Measurements from ENCODE around the gene NRXN3. TPM values are rescaled to one million over a fixed set of nuclear protein-coding genes. Genes with fewer than 3 reads are reported as not detected.

Gene NRXN3
- total RNA-seq, 1 experiment from 2014 or later, result not detected

GRCh38 chr14:79413734-79414428, 1243.7 kb downstream of the NRXN3 start:
- Histone ChIP-seq H3K9ac (ENCODE audit: low read length) (no peak overlapping the region), H4K20me1 (ENCODE audit: insufficient read depth) (no peaks in the 10 kb centered on the region), H3K36me3 (ENCODE audit: control insufficient read depth in 1 of 2, insufficient read depth in 2 of 2, low read length in 2 of 2) (no peaks in the 10 kb centered on the region), H3K27ac (ENCODE audit: low read depth, low read length) (no peak overlapping the region), H2AFZ (ENCODE audit: low read depth, low read length, poor library complexity, severe bottlenecking) (no peak overlapping the region), H3K9me3 (ENCODE audit: control insufficient read depth in 1 of 2, insufficient read depth in 1 of 2, low read depth in 1 of 2, low read length in 2 of 2) (peaks cover 8 to 16% of the 10 kb centered on the region in 2 experiments; a peak in 2 of 4 replicates), H3K4me3 (replicated peaks in 1 of 2; ENCODE audit: low read depth in 1 of 2, low read length in 2 of 2) (no peak overlapping the region), H3K4me2 (ENCODE audit: low read length) (no peak overlapping the region), H3K79me2 (ENCODE audit: insufficient read depth, low read length) (no peaks in the 10 kb centered on the region), H3K27me3 (ENCODE audit: insufficient read depth, low read length) (no peaks in the 10 kb centered on the region), H3K4me1 (ENCODE audit: control insufficient read depth in 1 of 2, insufficient read depth in 2 of 2, low read length in 2 of 2) (no peaks in the 10 kb centered on the region), H3K9me2 (ENCODE audit: insufficient read depth) (no peaks in the 10 kb centered on the region)
- DNase-seq (ENCODE audit: low read depth, low spot score), result no peak
- POLR2A ChIA-PET, result no interaction called here
- CTCF ChIA-PET, result no interaction called here
- BruUV-seq (replicated peaks), result no TSS peak
- TF ChIP-seq SRF (IDR thresholded peaks at IDR 0.05; ENCODE audit: low read depth), result no peak
- TF ChIP-seq ZFX (IDR thresholded peaks at IDR 0.05), result no peak
- ATAC-seq, result no peak
- RAD21 ChIA-PET (ENCODE audit: low non-redundant PET in 1 of 2, low total read pairs in 2 of 2, uncharacterized antibody in 2 of 2, unreplicated experiment in 2 of 2), result no interaction called here
- intact Hi-C loops (cut with micrococcal nuclease), result no loop called here

GRCh38 chr14:79415726-79416125, 1245.6 kb downstream of the NRXN3 start:
- Histone ChIP-seq H3K4me2 (ENCODE audit: low read length) (no peak overlapping the region), H3K4me3 (replicated peaks in 1 of 2; ENCODE audit: low read depth in 1 of 2, low read length in 2 of 2) (no peak overlapping the region), H2AFZ (ENCODE audit: low read depth, low read length, poor library complexity, severe bottlenecking) (no peak overlapping the region), H3K27ac (ENCODE audit: low read depth, low read length) (no peak overlapping the region), H3K4me1 (ENCODE audit: control insufficient read depth in 1 of 2, insufficient read depth in 2 of 2, low read length in 2 of 2) (no peaks in the 10 kb centered on the region), H3K79me2 (ENCODE audit: insufficient read depth, low read length) (no peaks in the 10 kb centered on the region), H3K27me3 (ENCODE audit: insufficient read depth, low read length) (no peaks in the 10 kb centered on the region), H4K20me1 (ENCODE audit: insufficient read depth) (no peaks in the 10 kb centered on the region), H3K9ac (ENCODE audit: low read length) (no peak overlapping the region), H3K9me2 (ENCODE audit: insufficient read depth) (no peaks in the 10 kb centered on the region), H3K9me3 (ENCODE audit: control insufficient read depth in 1 of 2, insufficient read depth in 1 of 2, low read depth in 1 of 2, low read length in 2 of 2) (peaks cover 13 to 20% of the 10 kb centered on the region in 2 experiments; a peak in 2 of 4 replicates), H3K36me3 (ENCODE audit: control insufficient read depth in 1 of 2, insufficient read depth in 2 of 2, low read length in 2 of 2) (no peaks in the 10 kb centered on the region)
- DNase-seq (ENCODE audit: low read depth, low spot score) (no peak), ATAC-seq (no peak)
- no TSS peak for BruUV-seq (replicated peaks)
- intact Hi-C loops (cut with micrococcal nuclease), result no loop called here
- ChIA-PET CTCF (no interaction called here), POLR2A (no interaction called here), RAD21 (ENCODE audit: low non-redundant PET in 1 of 2, low total read pairs in 2 of 2, uncharacterized antibody in 2 of 2, unreplicated experiment in 2 of 2) (no interaction called here)
- TF ChIP-seq ZNF274 (IDR thresholded peaks at IDR 0.05; ENCODE audit: low read depth, low read length) (no peak), REST (IDR thresholded peaks at IDR 0.05; ENCODE audit: low read depth) (no peak), JUND (IDR thresholded peaks at IDR 0.05) (no peak)

Measured in HCT116 (cell line).